ENCODE measurements around the gene TAX1BP1.

Gene TAX1BP1

DNA sequence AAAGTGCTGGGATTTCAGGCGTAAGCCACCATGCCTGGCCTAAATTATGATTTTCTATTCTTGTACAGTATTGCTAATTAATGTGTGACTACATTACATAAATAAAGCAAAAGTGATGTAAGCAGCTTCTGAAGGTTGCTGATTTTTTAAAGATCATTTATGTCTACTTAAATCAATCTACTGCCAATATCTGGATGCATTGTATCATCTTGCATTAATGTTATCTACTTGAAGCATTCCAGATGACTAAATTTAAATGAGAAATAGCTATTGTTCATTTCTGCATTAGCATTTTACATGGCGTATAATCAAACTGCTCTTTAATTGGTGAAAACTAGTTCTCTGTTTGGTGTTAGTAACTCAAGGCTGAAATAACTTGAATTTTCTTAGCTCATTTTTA, 40.2 kb upstream of the TAX1BP1 start:
- DNase-seq (ENCODE audit: low read depth): no peak
- H3K4me3 ChIP-seq (ENCODE audit: low read depth, low read length): no peak overlapping the region
- TF ChIP-seq MYC (IDR thresholded peaks at IDR 0.05; ENCODE audit: low read depth, low read length) (no peak), POLR2A (IDR thresholded peaks at IDR 0.05; ENCODE audit: extremely low read depth, insufficient read length) (no peak)
- TF ChIP-seq, protein P1, sequence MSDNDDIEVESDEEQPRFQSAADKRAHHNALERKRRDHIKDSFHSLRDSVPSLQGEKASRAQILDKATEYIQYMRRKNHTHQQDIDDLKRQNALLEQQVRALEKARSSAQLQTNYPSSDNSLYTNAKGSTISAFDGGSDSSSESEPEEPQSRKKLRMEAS (IDR thresholded peaks at IDR 0.05; ENCODE audit: low read depth, low read length): no peak
- TF ChIP-seq, protein P2, sequence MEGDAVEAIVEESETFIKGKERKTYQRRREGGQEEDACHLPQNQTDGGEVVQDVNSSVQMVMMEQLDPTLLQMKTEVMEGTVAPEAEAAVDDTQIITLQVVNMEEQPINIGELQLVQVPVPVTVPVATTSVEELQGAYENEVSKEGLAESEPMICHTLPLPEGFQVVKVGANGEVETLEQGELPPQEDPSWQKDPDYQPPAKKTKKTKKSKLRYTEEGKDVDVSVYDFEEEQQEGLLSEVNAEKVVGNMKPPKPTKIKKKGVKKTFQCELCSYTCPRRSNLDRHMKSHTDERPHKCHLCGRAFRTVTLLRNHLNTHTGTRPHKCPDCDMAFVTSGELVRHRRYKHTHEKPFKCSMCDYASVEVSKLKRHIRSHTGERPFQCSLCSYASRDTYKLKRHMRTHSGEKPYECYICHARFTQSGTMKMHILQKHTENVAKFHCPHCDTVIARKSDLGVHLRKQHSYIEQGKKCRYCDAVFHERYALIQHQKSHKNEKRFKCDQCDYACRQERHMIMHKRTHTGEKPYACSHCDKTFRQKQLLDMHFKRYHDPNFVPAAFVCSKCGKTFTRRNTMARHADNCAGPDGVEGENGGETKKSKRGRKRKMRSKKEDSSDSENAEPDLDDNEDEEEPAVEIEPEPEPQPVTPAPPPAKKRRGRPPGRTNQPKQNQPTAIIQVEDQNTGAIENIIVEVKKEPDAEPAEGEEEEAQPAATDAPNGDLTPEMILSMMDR (IDR thresholded peaks at IDR 0.05; ENCODE audit: low read depth, low read length): no peak

DNA sequence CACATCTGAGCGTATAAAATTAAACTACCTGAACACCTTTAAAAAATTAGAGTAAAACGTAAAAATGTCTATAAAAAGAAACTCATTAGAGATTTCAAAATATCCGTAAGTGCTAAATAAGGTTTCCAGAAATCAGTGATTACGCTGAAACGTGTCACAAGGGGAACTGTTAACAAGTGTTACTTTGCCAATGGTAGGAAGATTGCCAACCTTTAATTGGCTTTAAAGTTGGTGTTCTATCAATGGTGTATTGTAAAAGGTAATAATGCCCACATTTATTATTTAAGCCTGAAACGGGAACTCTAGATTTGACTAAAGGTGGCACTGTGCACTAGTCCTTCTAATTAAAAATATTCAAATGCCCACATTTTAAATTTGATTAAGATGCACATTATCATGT, 39.5 kb upstream of the TAX1BP1 start:
- DNase-seq (ENCODE audit: low read depth): no peak
- no peak overlapping the region for H3K4me3 ChIP-seq (ENCODE audit: low read depth, low read length)
- TF ChIP-seq, protein P1 (IDR thresholded peaks at IDR 0.05; ENCODE audit: low read depth, low read length): no peak
- no peak for TF ChIP-seq MYC (IDR thresholded peaks at IDR 0.05; ENCODE audit: low read depth, low read length)
- TF ChIP-seq, protein P2 (IDR thresholded peaks at IDR 0.05; ENCODE audit: low read depth, low read length): no peak
- TF ChIP-seq POLR2A (IDR thresholded peaks at IDR 0.05; ENCODE audit: extremely low read depth, insufficient read length): no peak

DNA sequence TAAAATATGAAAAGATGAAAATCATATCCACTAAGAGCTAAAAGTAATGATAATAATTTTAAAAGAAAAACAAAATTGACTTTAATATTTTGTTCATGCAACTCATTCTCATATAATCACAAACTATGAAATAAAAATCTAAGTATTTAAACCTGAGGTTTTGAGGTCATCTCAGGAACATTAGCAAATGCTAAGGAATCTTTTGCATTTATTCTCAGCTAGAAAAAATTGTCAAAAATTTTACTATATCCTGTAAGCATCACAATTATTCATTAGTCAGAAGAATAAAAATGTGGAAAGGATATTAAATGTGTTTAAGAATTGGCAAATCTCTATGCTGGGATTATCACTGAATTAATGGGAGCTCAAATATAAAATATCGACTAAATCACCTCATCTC, 36.8 kb upstream of the TAX1BP1 start:
- no peak overlapping the region for H3K4me3 ChIP-seq (ENCODE audit: low read depth, low read length)
- TF ChIP-seq, protein P1 (IDR thresholded peaks at IDR 0.05; ENCODE audit: low read depth, low read length): no peak
- TF ChIP-seq, protein P2 (IDR thresholded peaks at IDR 0.05; ENCODE audit: low read depth, low read length): no peak
- DNase-seq (ENCODE audit: low read depth): no peak

DNA sequence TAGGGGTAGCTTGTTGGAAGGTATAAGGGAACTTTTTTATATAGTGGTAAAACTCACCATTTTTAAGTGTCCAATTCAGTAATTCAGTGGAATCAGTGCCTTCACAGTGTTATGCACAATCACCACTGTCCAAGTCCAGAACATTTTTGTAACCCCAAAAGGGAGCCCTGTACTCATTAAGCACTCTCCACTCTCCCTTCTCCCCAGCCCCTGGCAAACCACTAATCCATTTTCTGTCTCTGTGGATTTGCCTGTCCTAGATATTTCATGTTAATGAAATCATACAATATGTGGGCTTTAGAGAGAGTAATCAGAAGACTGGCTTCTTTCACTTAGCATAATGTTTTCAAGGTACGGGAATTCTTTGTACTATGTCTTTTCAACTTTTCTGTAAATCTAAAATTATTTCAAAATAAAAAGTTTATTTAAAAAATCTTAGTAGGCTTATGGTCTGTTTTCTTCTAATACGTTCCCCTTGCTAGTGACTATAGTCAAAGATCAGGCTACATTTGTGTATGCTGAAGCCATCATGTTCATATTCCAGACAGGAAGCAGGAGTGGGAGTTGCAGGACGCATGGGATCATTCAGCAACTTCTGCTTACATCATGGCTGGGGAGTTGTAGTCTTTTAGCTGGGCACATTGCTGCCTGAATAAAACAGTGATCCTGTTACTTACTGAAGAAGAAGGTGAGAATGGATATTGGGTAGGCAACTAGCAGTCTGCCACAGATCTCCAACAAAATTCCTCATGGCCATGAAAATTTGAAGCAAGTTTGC, 35.4 kb upstream of the TAX1BP1 start:
- no peak overlapping the region for H3K4me3 ChIP-seq (ENCODE audit: low read depth, low read length)
- TF ChIP-seq POLR2A (IDR thresholded peaks at IDR 0.05; ENCODE audit: extremely low read depth, insufficient read length): no peak
- no peak for TF ChIP-seq MYC (IDR thresholded peaks at IDR 0.05; ENCODE audit: low read depth, low read length)
- TF ChIP-seq, protein P1 (IDR thresholded peaks at IDR 0.05; ENCODE audit: low read depth, low read length): no peak
- TF ChIP-seq, protein P2 (IDR thresholded peaks at IDR 0.05; ENCODE audit: low read depth, low read length): no peak
- DNase-seq (ENCODE audit: low read depth): no peak

DNA sequence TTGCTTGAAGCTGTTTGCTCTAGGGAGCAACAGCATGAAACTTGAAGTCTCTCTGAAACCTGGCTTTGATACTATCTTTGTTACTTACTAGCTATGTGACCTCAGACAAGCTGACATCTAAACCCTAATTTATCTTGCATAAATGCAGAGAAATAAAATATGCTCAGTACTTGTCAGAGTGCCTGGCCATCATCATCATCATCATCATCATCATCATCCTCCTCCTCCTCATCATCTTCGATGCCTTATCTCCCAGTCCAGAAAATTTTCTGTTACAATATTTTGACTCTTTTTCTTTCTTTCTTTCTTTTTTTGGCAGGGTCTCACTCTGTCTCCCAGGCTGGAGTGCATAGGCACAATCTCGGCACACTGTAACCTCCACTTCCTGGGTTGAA, 34.8 kb upstream of the TAX1BP1 start:
- DNase-seq (ENCODE audit: low read depth): no peak

More for the DNA sequence above, 34.8 kb upstream of the TAX1BP1 start:
- TF ChIP-seq, protein P2 (IDR thresholded peaks at IDR 0.05; ENCODE audit: low read depth, low read length): no peak
- TF ChIP-seq POLR2A (IDR thresholded peaks at IDR 0.05; ENCODE audit: extremely low read depth, insufficient read length): no peak
- TF ChIP-seq MYC (IDR thresholded peaks at IDR 0.05; ENCODE audit: low read depth, low read length): no peak
- TF ChIP-seq, protein P1 (IDR thresholded peaks at IDR 0.05; ENCODE audit: low read depth, low read length): no peak
- H3K4me3 ChIP-seq (ENCODE audit: low read depth, low read length): no peak overlapping the region

All from NB4 (cell line).